ENCODE measurements around the gene ACAA2. TPM values are rescaled to one million over a fixed set of nuclear protein-coding genes. Genes with fewer than 3 reads are reported as not detected.

Gene ACAA2
- total RNA-seq, 1 experiment from 2014 or later: 77.1 TPM

- Mint-ChIP-seq H3K4me3 (ENCODE audit: low read depth, unreplicated experiment) (no peak overlapping the region), H3K27me3 (ENCODE audit: unreplicated experiment) (peaks cover 14% of the 10 kb centered on the region), H3K9me3 (ENCODE audit: low read depth, unreplicated experiment) (no peaks in the 10 kb centered on the region), H3K27ac (ENCODE audit: unreplicated experiment) (no peak overlapping the region), H3K4me1 (ENCODE audit: low read depth, unreplicated experiment) (no peaks in the 10 kb centered on the region), H3K36me3 (ENCODE audit: insufficient read depth, unreplicated experiment) (no peaks in the 10 kb centered on the region)
- intact Hi-C loops (cut with micrococcal nuclease; ENCODE audit: unreplicated experiment): no loop called here
- no TSS peak for BruUV-seq (replicated peaks)
- no peak for DNase-seq
- no peak for TF ChIP-seq CTCF (IDR thresholded peaks at IDR 0.05; ENCODE audit: unreplicated experiment)
- CTCF ChIA-PET: no interaction called here
These were observed 57.2 kb downstream of the ACAA2 start for GRCh38 chr18:49756135-49756534.

GRCh38 chr18:49755489-49755888 lies 57.8 kb downstream of the ACAA2 start:
- intact Hi-C loops (cut with micrococcal nuclease; ENCODE audit: unreplicated experiment): no loop called here
- Mint-ChIP-seq H3K9me3 (ENCODE audit: low read depth, unreplicated experiment) (no peaks in the 10 kb centered on the region), H3K36me3 (ENCODE audit: insufficient read depth, unreplicated experiment) (no peaks in the 10 kb centered on the region), H3K27me3 (ENCODE audit: unreplicated experiment) (peaks cover 14% of the 10 kb centered on the region), H3K4me3 (ENCODE audit: low read depth, unreplicated experiment) (no peak overlapping the region), H3K27ac (ENCODE audit: unreplicated experiment) (no peak overlapping the region), H3K4me1 (ENCODE audit: low read depth, unreplicated experiment) (no peaks in the 10 kb centered on the region)
- TF ChIP-seq CTCF (IDR thresholded peaks at IDR 0.05; ENCODE audit: unreplicated experiment): no peak
- DNase-seq: no peak
- CTCF ChIA-PET: no interaction called here
- no TSS peak for BruUV-seq (replicated peaks)

GRCh38 chr18:49754866-49755265 lies 58.5 kb downstream of the ACAA2 start:
- CTCF ChIA-PET: interaction anchor here (0.5 kb wide), 1 partner anchor 64 kb away, joined by 4 read pairs; no protein-coding TSS in a partner anchor
- Mint-ChIP-seq H3K36me3 (ENCODE audit: insufficient read depth, unreplicated experiment) (no peaks in the 10 kb centered on the region), H3K4me3 (ENCODE audit: low read depth, unreplicated experiment) (no peak overlapping the region), H3K4me1 (ENCODE audit: low read depth, unreplicated experiment) (no peaks in the 10 kb centered on the region), H3K27me3 (ENCODE audit: unreplicated experiment) (peaks cover 14% of the 10 kb centered on the region), H3K27ac (ENCODE audit: unreplicated experiment) (no peak overlapping the region), H3K9me3 (ENCODE audit: low read depth, unreplicated experiment) (no peaks in the 10 kb centered on the region)
- no TSS peak for BruUV-seq (replicated peaks)
- TF ChIP-seq CTCF (IDR thresholded peaks at IDR 0.05; ENCODE audit: unreplicated experiment): no peak
- intact Hi-C loops (cut with micrococcal nuclease; ENCODE audit: unreplicated experiment): no loop called here
- DNase-seq: no peak

- H3K4me1 Mint-ChIP-seq (ENCODE audit: low read depth, unreplicated experiment): no peaks in the 10 kb centered on the region
- TF ChIP-seq CTCF (IDR thresholded peaks at IDR 0.05; ENCODE audit: unreplicated experiment): no peak
- BruUV-seq (replicated peaks): no TSS peak
- H3K4me3 Mint-ChIP-seq (ENCODE audit: low read depth, unreplicated experiment): no peak overlapping the region
- DNase-seq: no peak
- H3K27ac Mint-ChIP-seq (ENCODE audit: unreplicated experiment): no peak overlapping the region
- CTCF ChIA-PET: no interaction called here
- H3K9me3 Mint-ChIP-seq (ENCODE audit: low read depth, unreplicated experiment): no peaks in the 10 kb centered on the region
- H3K36me3 Mint-ChIP-seq (ENCODE audit: insufficient read depth, unreplicated experiment): no peaks in the 10 kb centered on the region
- intact Hi-C loops (cut with micrococcal nuclease; ENCODE audit: unreplicated experiment): no loop called here
- peaks cover 14% of the 10 kb centered on the region for H3K27me3 Mint-ChIP-seq (ENCODE audit: unreplicated experiment)
These were observed 59.7 kb downstream of the ACAA2 start for GRCh38 chr18:49753643-49754042.

GRCh38 chr18:49752095-49752457 lies 61.3 kb downstream of the ACAA2 start:
- no peak overlapping the region for H3K27ac Mint-ChIP-seq (ENCODE audit: unreplicated experiment)
- no peak overlapping the region for H3K4me3 Mint-ChIP-seq (ENCODE audit: low read depth, unreplicated experiment)
- H3K36me3 Mint-ChIP-seq (ENCODE audit: insufficient read depth, unreplicated experiment): no peaks in the 10 kb centered on the region
- H3K9me3 Mint-ChIP-seq (ENCODE audit: low read depth, unreplicated experiment): no peaks in the 10 kb centered on the region
- no peaks in the 10 kb centered on the region for H3K4me1 Mint-ChIP-seq (ENCODE audit: low read depth, unreplicated experiment)
- intact Hi-C loops (cut with micrococcal nuclease; ENCODE audit: unreplicated experiment): no loop called here
- CTCF ChIA-PET: no interaction called here
- no peak for DNase-seq
- no peak for TF ChIP-seq CTCF (IDR thresholded peaks at IDR 0.05; ENCODE audit: unreplicated experiment)
- no TSS peak for BruUV-seq (replicated peaks)
- peaks cover 14% of the 10 kb centered on the region for H3K27me3 Mint-ChIP-seq (ENCODE audit: unreplicated experiment)

Measured in Calu3 (cell line).